ENCODE measurements around the gene MAGEF1.

Gene MAGEF1

DNA sequence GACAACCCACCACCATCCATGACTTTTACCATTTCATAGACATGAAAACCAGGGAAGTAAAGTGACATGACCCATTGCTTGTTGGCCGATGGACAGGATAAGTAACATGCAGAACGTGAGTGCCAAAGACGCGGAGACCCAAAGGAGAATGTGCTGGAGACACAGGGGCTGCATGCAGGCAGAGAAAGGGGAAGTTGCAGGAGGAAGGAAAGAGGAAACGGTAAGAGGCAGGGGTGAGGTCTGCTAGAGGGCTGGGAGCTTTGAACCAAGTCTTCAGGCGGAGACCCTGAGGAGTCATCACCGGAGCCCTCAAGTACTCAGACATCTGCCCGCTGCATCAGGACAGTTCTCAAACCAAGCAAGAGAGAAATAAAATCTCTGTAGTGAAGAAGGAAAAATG, 34.9 kb downstream of the MAGEF1 start:
- no peak for DNase-seq
- no peak overlapping the region for H3K4me3 ChIP-seq (ENCODE audit: low read depth, low read length)

DNA sequence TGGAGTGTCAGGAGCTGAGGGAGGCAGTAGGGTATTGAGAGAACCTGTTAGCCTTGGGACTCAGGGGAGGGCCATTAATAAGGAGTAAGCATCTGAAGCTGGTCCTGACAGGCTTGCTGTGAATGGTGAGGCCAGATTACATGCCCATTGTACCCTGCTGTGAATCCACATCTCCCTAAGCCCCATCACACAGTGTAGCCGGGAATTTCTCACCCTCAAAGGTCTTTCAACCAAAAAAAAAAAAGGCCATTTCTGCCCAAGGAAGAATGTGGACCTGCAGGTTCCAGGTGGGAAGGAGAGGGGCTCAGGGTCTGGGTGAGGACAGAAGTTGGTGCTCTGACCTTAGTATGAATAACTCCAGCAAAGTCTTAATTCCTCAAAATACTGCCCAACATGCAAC, 37.2 kb downstream of the MAGEF1 start:
- TF ChIP-seq, protein P1, sequence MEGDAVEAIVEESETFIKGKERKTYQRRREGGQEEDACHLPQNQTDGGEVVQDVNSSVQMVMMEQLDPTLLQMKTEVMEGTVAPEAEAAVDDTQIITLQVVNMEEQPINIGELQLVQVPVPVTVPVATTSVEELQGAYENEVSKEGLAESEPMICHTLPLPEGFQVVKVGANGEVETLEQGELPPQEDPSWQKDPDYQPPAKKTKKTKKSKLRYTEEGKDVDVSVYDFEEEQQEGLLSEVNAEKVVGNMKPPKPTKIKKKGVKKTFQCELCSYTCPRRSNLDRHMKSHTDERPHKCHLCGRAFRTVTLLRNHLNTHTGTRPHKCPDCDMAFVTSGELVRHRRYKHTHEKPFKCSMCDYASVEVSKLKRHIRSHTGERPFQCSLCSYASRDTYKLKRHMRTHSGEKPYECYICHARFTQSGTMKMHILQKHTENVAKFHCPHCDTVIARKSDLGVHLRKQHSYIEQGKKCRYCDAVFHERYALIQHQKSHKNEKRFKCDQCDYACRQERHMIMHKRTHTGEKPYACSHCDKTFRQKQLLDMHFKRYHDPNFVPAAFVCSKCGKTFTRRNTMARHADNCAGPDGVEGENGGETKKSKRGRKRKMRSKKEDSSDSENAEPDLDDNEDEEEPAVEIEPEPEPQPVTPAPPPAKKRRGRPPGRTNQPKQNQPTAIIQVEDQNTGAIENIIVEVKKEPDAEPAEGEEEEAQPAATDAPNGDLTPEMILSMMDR (IDR thresholded peaks at IDR 0.05; ENCODE audit: low read depth, low read length): no peak
- H3K9me3 ChIP-seq (ENCODE audit: severe bottlenecking): no peaks in the 10 kb centered on the region
- no peaks in the 10 kb centered on the region for H3K27me3 ChIP-seq (ENCODE audit: insufficient read depth, low read depth, severe bottlenecking)

More for the DNA sequence above, 34.9 kb downstream of the MAGEF1 start:
- no peak overlapping the region for H3K27ac ChIP-seq
- no peaks in the 10 kb centered on the region for H3K9me3 ChIP-seq (ENCODE audit: severe bottlenecking)
- TF ChIP-seq, protein P1 (IDR thresholded peaks at IDR 0.05; ENCODE audit: low read depth, low read length): no peak
- H3K36me3 ChIP-seq: no peaks in the 10 kb centered on the region
- no peaks in the 10 kb centered on the region for H3K27me3 ChIP-seq (ENCODE audit: insufficient read depth, low read depth, severe bottlenecking)

GRCh38 chr3:184672977-184673870, 38.6 kb downstream of the MAGEF1 start:
- H3K27me3 ChIP-seq (ENCODE audit: insufficient read depth, low read depth, severe bottlenecking): no peaks in the 10 kb centered on the region
- no peaks in the 10 kb centered on the region for H3K9me3 ChIP-seq (ENCODE audit: severe bottlenecking)
- H3K27ac ChIP-seq: no peak overlapping the region
- H3K36me3 ChIP-seq: no peaks in the 10 kb centered on the region
- no peak overlapping the region for H3K4me3 ChIP-seq (ENCODE audit: low read depth, low read length)
- TF ChIP-seq, protein P1 (IDR thresholded peaks at IDR 0.05; ENCODE audit: low read depth, low read length): no peak
- DNase-seq: no peak

More for the DNA sequence above, 37.2 kb downstream of the MAGEF1 start:
- Histone ChIP-seq H3K27ac (no peak overlapping the region), H3K36me3 (no peaks in the 10 kb centered on the region), H3K4me3 (ENCODE audit: low read depth, low read length) (no peak overlapping the region)
- no peak for DNase-seq

- Histone ChIP-seq H3K4me3 (ENCODE audit: low read depth, low read length) (no peak overlapping the region), H3K9me3 (ENCODE audit: severe bottlenecking) (no peaks in the 10 kb centered on the region), H3K36me3 (no peaks in the 10 kb centered on the region), H3K27ac (no peak overlapping the region), H3K27me3 (ENCODE audit: insufficient read depth, low read depth, severe bottlenecking) (no peaks in the 10 kb centered on the region)
- TF ChIP-seq, protein P1 (IDR thresholded peaks at IDR 0.05; ENCODE audit: low read depth, low read length): no peak
- no peak for DNase-seq
Observed at GRCh38 chr3:184672335-184672734, 39.5 kb downstream of the MAGEF1 start.

- Histone ChIP-seq H3K4me3 (ENCODE audit: low read depth, low read length) (no peak overlapping the region), H3K36me3 (no peaks in the 10 kb centered on the region), H3K27me3 (ENCODE audit: insufficient read depth, low read depth, severe bottlenecking) (no peaks in the 10 kb centered on the region), H3K9me3 (ENCODE audit: severe bottlenecking) (no peaks in the 10 kb centered on the region), H3K27ac (no peak overlapping the region)
- TF ChIP-seq, protein P1 (IDR thresholded peaks at IDR 0.05; ENCODE audit: low read depth, low read length): no peak
- no peak for DNase-seq
Observed at GRCh38 chr3:184670091-184670602, 41.7 kb downstream of the MAGEF1 start.
